NCI-H510A (cell line): Measurements from ENCODE around the gene CHD9.
"Not testable (repeated sequence)": the region's sequence is repeated elsewhere in the genome, so short reads cannot be mapped to it uniquely, and the experiment has no call there.

ENCODE experiments used
- DNase-seq: peaks from one replicate; lab custom pipeline; 2025; lab: John Stamatoyannopoulos, UW

Gene CHD9

DNA sequence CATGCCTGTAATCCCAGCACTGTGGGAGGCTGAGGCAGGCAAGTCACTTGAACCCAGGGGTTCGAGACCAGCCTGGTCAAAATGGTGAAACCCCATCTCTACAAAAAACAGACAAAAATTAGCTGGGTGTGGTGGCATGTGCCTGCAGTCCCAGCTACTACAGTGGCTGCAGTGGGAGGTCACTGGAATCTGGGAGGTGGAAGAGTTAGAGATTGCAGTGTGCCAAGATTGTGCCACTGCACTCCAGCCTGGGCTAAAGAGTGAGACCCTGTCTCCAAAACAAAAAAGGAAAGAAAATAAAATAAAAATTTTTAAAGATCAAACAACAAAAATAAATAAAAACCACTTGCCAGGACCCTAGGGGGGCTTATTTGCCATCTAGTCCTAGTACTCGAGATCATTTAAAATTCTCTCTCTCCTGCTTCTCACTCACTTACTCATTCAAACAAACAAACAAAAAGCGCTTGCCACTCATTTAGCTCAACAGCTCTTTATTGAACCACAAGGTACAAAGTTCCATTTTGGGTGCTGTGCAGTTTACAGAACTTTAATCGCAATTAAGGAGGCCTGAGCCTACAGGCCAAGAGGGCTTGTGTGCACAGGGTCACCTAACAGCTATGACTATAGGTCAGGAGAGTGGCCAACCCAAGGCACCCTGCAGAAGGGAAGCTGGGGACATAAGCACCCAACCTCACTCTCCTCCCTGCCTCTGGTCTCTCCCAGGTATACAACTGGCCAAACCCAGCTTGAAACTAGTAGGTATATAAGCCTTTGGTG lies 6.5 kb upstream of the CHD9 start:
- no peak for DNase-seq

DNA sequence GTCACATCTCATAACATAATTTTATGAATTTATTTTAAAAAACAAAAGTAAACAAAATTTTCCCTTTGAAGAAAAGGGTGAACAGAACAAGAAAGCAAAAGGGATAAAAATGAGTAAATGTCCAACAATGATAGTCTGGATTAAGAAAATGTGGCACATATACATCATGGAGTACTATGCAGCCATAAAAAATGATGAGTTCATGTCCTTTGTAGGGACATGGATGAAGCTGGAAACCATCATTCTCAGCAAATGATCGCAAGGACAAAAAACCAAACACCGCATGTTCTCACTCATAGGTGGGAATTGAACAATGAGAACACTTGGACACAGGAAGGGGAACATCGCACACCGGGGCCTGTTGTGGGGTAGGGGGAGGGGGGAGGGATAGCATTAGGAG lies 3.5 kb upstream of the CHD9 start:
- DNase-seq = not testable (repeated sequence)

- DNase-seq = no peak
Measured at GRCh38 chr16:53052519-53053501, 2.0 kb upstream of the CHD9 start, which contains the start of gene CHD9NB. CHD9NB (minus strand) TSS chr16:53052897; CDS start chr16:53044158, 8,739 bp downstream.

GRCh38 chr16:53053967-53054669 lies 673 bp upstream of the CHD9 start:
- DNase-seq = no peak

DNA sequence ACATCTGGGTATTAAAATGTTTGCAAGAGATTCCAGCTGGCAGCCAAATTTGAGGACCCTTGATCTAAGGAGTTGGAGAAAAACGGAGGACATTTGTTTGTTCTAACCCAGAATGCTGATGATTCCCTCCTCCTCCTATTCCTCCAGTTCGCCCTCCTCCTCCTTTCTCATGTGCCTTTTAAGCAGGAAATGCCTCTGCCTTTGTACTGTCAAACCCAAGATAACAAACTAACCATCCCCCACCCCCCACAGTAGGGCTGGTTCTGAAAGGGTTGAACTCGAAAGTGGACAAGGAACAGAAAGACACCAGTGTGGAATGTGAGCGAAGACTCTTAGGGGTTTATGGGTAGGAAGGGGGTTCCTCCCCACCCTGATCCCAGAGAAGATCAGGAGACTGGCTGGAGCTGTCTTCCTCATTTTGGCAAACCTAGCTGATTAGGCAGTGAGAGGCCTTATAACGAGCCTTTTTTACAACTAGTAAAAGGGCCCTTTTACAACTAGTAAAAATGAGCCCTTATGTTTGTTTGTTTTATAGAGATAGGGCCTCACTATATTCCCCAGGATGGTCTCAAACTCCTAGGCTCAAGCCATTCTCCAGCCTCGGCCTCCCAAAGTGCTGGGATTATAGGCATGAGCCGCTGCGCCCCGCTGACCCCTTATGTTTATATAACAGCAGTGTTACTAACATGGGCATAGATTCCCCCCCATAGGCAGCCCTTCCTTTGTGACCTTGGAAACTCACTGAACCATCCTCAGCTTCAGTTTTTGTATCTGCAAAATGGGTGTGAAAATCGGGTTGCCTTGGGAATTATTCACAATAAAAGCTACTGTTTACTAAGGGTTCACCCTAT lies 975 bp downstream of the CHD9 start:
- no peak for DNase-seq

DNA sequence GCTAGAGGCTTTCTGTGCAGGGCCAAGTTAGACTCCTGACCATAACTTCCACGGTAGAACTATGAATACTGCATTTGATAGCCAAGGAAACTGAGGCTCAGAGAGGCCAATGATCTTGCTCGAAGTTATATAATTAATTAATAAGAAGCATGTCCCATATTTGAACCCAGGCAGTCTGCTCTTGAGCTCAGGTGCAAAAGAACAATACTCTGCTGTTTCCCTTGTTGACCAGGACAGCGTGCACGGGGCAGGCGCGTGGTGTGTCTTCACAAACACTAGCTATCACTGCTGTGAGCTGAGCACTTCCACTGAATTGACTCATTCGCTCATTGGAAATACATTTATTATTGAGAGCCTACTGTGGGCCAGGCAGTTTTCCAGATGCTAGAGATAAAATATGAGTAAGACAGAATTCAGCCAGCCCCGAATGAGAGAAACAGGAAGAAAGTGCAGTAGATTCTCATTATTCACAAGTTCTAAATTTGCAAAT lies 1.6 kb downstream of the CHD9 start:
- DNase-seq = no peak

GRCh38 chr16:53057658-53058057 lies 2.9 kb downstream of the CHD9 start:
- DNase-seq = no peak

DNA sequence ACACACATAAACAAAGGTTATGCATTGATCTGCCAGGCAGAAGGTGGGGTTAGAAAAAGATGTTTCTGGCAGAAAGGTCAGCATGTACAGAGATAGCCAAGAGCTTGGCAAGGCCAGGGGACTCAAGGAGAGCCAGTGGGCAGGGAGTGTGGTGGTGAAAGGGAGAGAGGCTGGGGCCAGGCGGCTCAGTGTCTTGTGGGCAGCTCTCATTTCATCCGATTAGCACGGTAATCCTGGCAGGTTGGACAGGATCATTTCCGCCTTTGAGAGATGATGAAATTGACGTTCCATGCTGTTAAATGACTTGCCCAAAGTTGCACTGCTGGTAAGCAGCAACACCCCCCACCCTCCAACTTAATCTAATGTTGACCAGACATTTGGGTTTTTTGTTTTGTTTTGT lies 3.6 kb downstream of the CHD9 start:
- DNase-seq = no peak

GRCh38 chr16:53058882-53059281 lies 4.1 kb downstream of the CHD9 start:
- no peak for DNase-seq

- DNase-seq = no peak
Measured at GRCh38 chr16:53059672-53060071, 4.9 kb downstream of the CHD9 start.

DNA sequence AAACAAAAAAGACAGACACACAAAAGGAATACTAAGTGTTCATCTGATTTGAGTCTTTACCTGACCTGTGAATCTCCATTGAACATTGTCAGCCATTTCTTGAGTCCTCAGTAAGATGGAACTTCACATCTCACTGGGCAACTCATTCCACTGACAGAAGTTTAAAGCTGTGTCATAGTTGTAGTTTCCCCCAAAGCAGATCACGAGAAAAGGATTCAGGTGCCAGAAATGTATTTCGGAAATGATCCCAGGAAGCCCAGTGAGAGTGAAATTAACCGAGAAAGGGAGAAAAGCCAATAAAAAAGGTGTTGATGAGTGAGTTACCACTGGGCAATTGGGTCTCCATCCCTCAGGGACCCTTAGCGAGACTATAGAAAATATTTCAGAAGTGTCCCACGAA lies 6.5 kb downstream of the CHD9 start:
- no peak for DNase-seq

GRCh38 chr16:53061701-53062159 lies 6.9 kb downstream of the CHD9 start:
- DNase-seq = no peak

DNA sequence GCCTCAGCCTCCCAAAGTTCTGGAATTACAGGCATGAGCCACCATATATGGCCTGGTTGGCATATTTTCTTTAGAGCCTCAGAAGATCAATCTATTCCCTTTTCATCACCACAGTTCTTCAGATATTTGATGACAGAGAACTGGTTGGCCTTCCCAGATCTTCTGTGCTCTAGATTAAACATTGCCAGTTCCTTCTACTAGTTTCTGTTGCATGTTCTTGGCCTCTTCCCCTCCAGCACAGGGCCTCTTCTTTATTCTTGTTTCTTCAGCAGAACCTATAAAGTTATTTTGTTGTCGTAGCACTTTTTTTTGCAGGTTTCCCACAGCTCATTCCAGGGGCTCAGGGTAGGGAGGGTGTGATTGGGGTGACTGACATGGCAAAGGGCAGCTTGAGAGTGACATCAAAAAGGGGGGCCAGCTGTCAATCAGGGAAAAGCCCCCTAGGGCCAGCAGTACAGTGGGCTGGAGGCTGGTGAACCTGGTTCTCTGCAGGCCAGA lies 9.3 kb downstream of the CHD9 start:
- no peak for DNase-seq

DNA sequence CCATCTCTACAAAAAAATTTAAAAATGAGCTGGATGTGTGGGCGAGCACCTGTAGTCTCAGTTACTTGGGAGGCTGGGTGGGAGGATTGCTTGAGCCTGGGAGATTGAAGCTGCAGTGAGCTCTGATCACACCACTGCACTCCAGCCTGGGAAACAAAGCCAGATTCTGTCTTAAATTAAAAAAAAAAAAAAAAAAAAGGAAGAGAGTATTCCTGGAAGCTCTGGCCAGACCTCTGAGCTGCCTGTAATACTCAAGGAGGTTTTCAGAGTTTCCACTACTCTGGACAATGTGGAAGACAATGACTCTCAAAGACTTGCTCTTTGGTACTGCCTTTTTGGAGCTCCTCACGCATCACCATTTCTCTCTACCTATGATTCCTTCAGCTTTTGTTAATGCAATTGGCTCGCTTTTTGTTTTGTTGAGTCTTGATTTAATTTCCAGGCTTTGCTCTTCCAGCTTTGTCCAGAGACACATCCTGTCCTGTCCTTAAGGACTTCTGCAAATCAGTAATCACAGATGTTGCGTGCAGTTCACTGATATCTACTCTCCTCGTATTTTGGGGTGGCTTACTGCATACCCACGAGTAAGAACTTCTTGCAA lies 10.8 kb downstream of the CHD9 start:
- no peak for DNase-seq

DNA sequence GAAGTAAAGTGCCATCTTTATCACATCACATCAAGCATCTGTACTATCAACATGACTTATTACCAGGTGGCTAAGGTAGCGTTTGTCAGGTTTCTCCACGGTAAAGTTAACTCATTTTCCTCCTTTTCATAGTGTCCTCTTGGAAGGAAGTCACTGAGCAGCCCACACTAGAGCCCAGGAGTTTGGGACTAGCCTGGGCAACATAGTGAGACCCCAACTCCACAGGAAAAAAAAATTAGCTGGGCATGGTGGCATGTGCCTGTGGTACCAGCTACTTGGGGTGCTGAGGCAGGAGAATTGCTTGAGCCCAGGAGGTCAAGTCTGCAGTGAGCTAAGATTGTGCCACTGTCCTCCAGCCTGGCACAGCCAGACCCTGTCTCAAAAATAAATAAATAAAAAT lies 12.9 kb downstream of the CHD9 start:
- no peak for DNase-seq

DNA sequence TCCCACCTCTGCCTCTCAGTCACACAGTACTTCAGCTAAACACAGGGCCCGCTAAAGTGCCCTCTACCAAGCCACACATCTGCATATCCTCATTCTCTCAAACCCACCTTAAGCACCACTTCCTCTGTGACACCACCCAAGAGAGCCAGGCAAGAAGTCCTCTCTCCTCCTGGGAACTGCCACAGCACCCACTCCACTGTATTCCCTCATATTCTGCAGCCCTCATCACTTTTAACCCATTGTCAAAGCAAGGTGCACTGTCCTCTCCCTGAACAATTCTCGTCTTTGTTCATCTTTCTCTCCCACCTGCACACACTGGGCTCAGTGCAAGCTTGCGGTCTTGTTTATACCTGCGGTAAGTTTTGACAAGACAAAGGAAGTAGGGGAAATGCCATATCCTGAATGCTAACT lies 13.6 kb downstream of the CHD9 start:
- no peak for DNase-seq

DNA sequence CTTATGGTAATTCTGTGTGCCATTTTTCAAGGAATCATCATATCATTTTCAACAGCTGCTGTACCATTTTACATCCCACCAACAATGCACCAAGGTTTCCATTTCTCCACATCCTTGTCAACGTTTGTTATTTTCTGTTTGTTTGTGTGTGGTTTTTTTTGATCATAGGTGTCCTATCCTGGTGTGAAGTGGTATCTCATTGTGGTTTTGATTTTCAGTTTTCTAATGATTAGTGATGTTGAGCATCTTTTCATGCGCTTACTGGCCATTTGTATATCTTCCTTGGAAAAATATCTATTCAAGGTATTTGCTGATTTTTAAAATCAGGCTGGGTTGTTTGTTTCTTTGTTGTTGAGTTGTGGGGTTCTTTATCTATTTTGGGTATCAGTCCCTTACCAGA lies 15.0 kb downstream of the CHD9 start:
- no peak for DNase-seq

DNA sequence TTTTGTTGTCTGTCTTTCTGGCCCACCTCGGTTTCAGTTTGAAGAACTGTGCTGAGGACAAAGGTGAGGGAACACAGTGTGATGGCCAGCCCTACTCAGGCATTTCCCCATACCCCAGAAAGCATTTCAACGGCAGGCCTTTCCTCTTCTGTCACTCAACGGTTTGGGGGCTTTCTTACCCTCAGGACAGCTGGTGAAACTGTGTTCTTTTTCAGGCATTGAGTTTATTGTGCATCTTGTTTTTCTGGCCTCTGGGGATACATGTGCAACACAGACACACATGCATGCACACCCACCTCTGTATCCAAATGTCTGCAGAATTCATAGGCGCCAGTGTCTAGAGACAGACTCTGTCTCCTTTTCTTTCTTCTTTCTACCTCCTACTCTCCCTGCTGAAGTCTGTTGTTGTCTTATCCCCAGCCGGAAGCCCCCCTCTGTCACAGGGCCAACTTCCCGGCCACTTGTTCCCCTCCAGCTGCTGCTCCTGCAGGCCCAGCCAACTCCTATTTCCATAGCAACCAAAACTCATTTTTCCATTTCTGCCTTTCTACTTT lies 17.0 kb downstream of the CHD9 start:
- DNase-seq = no peak

DNA sequence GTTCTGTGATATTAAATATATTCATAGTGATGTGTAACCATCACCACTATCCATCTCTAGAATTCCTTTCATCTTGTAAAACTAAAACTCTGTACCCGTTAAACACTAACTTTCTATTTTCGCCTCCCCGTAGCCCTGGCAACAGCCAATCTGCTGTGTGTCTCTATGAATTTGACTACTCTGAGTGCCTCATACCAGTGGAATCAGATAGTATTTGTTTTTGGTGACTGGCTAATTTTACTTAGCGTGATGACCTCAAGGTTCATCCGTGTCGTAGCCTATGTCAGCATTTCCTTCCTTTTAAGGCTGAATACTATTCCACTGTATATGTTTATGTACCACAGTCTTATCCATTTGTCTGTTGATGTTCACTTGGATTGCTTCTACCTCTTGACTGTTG lies 18.2 kb downstream of the CHD9 start:
- no peak for DNase-seq

- not testable (repeated sequence) for DNase-seq
Measured at GRCh38 chr16:53074296-53074695, 19.5 kb downstream of the CHD9 start.
